ENCODE results near the gene MAIP1.
"Not testable (repeated sequence)": the region's sequence is repeated elsewhere in the genome, so short reads cannot be mapped to it uniquely, and the experiment has no call there.

The MAIP1 gene

DNA sequence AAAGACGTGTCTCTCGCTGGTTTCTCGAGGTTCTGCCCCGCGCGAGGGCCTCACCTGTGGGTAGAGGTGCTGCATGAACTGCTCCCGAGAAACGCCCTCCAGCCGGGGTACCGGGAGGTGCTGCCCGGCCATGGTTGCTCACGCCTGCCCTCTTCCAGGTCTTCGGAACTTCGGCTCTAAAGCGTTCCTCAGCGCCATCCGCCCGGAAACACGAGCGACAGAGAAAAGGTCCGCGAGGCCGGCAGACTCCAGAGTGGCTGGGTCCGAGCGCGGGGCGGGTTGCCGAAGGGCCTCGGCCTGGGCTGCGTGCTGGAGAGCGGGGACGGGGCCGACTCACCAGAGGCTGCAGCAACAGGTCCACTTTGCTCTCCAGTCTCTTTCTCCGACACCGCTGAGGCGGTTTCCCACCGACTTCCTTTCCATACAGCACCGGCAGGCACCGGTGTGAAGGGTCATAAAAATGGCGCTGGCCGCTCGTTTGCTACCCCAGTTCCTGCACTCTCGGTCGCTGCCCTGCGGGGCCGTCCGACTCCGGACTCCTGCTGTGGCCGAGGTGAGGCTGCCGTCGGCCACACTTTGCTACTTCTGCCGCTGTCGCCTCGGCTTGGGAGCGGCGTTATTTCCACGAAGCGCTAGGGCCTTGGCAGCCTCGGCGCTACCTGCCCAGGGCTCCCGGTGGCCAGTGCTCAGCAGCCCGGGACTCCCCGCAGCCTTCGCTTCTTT, at the start of gene MAIP1, which contains the start of gene TYW5:
Gene MAIP1 (plus strand): TSS at position 244 of the 723 bp plus-strand sequence. CDS start 217 bp downstream, at position 461.
Gene TYW5 (minus strand): TSS at position 153 of the 723 bp plus-strand sequence. CDS start 21 bp downstream, at position 132.
- peaks cover 4% of the 10 kb centered on the region for H3K4me1 ChIP-seq (ENCODE audit: control insufficient read depth, low read depth, low read length)
- H3K27me3 ChIP-seq (ENCODE audit: control insufficient read depth, insufficient read depth, low read length), result no peaks in the 10 kb centered on the region
- H3K9ac ChIP-seq (ENCODE audit: low read length), result peak within 1 kb of the TSS; percentile 96
- peaks cover 36% of the 10 kb centered on the region for H3K36me3 ChIP-seq (ENCODE audit: control insufficient read depth, low read depth, low read length)
- H3K4me3 ChIP-seq (ENCODE audit: low read length), result peak within 1 kb of the TSS; percentile 92
- H3K9me3 ChIP-seq (ENCODE audit: control insufficient read depth, low read depth, low read length), result no peaks in the 10 kb centered on the region
- peak within 1 kb of the TSS; percentile 90 for H3K27ac ChIP-seq (ENCODE audit: low read length)

DNA sequence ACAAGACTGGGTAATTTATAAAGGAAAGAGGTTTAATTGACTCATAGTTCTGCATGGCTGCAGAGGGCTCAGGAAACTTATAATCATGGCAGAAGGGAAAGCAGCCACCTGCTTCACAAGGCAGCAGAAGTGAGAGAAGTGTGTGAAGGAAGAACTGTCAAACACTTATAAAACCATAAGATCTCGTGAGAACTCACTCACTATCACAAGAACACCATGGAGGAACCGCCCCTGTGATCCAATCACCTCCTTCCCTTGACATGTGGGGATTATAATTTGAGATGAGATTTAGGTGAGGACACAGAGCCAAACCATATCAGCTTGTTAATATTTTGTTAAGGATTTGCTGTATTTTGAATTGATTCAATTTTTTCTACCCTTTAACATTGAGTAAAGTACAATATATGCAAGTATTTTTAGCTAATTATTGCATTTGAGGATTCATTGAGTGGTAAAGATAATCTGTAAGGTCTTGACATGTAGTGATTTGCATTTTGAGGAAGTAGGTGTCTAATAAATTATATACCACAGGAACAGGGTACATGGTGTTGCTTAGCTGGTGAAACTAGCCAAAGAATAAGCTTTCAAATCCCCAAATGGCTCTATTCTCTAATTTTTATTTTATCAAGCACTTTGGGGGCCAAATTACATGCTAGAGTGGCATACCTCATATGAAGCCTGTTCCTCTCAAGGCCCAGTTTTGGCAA, 48.2 kb upstream of the MAIP1 start:
- H3K27me3 ChIP-seq (ENCODE audit: control insufficient read depth, insufficient read depth, low read length), result no peaks in the 10 kb centered on the region
- no peak overlapping the region for H3K4me3 ChIP-seq (ENCODE audit: low read length)
- no peaks in the 10 kb centered on the region for H3K9me3 ChIP-seq (ENCODE audit: control insufficient read depth, low read depth, low read length)
- peaks cover 4% of the 10 kb centered on the region for H3K4me1 ChIP-seq (ENCODE audit: control insufficient read depth, low read depth, low read length)
- H3K27ac ChIP-seq (ENCODE audit: low read length), result no peak overlapping the region
- H3K9ac ChIP-seq (ENCODE audit: low read length), result no peak overlapping the region
- no peaks in the 10 kb centered on the region for H3K36me3 ChIP-seq (ENCODE audit: control insufficient read depth, low read depth, low read length)

GRCh38 chr2:199910338-199911051, 44.9 kb upstream of the MAIP1 start:
- H3K4me3 ChIP-seq (ENCODE audit: low read length), result peak overlapping the region; percentile 99
- H3K27ac ChIP-seq (ENCODE audit: low read length), result peak overlapping the region; percentile 69
- peak overlapping the region; percentile 95 for H3K9ac ChIP-seq (ENCODE audit: low read length)
- H3K9me3 ChIP-seq (ENCODE audit: control insufficient read depth, low read depth, low read length), result no peaks in the 10 kb centered on the region
- peaks cover 7% of the 10 kb centered on the region for H3K4me1 ChIP-seq (ENCODE audit: control insufficient read depth, low read depth, low read length)
- H3K27me3 ChIP-seq (ENCODE audit: control insufficient read depth, insufficient read depth, low read length), result no peaks in the 10 kb centered on the region
- H3K36me3 ChIP-seq (ENCODE audit: control insufficient read depth, low read depth, low read length), result peaks cover 13% of the 10 kb centered on the region

- no peaks in the 10 kb centered on the region for H3K9me3 ChIP-seq (ENCODE audit: control insufficient read depth, low read depth, low read length)
- H3K36me3 ChIP-seq (ENCODE audit: control insufficient read depth, low read depth, low read length), result peaks cover 17% of the 10 kb centered on the region
- H3K4me1 ChIP-seq (ENCODE audit: control insufficient read depth, low read depth, low read length), result peaks cover 7% of the 10 kb centered on the region
- H3K27ac ChIP-seq (ENCODE audit: low read length), result peak within 1 kb of the TSS; percentile 69
- no peaks in the 10 kb centered on the region for H3K27me3 ChIP-seq (ENCODE audit: control insufficient read depth, insufficient read depth, low read length)
- peak within 1 kb of the TSS; percentile 95 for H3K9ac ChIP-seq (ENCODE audit: low read length)
- H3K4me3 ChIP-seq (ENCODE audit: low read length), result peak within 1 kb of the TSS; percentile 99
Observed at GRCh38 chr2:199911052-199911876, 44.1 kb upstream of the MAIP1 start, which contains the start of gene C2orf69. Gene C2orf69, plus strand, starts transcription at chr2:199911293. Its CDS starts 146 bp downstream, at chr2:199911439.

GRCh38 chr2:199911877-199912161, 43.6 kb upstream of the MAIP1 start:
- Histone ChIP-seq H3K9ac (ENCODE audit: low read length) (peak overlapping the region; percentile 95), H3K4me3 (ENCODE audit: low read length) (peak overlapping the region; percentile 99), H3K36me3 (ENCODE audit: control insufficient read depth, low read depth, low read length) (peaks cover 21% of the 10 kb centered on the region), H3K27ac (ENCODE audit: low read length) (peak overlapping the region; percentile 67), H3K27me3 (ENCODE audit: control insufficient read depth, insufficient read depth, low read length) (no peaks in the 10 kb centered on the region), H3K4me1 (ENCODE audit: control insufficient read depth, low read depth, low read length) (peaks cover 7% of the 10 kb centered on the region), H3K9me3 (ENCODE audit: control insufficient read depth, low read depth, low read length) (peaks cover 2% of the 10 kb centered on the region)

- H3K9me3 ChIP-seq (ENCODE audit: control insufficient read depth, low read depth, low read length); H3K4me1 ChIP-seq (ENCODE audit: control insufficient read depth, low read depth, low read length); H3K27me3 ChIP-seq (ENCODE audit: control insufficient read depth, insufficient read depth, low read length); H3K27ac ChIP-seq (ENCODE audit: low read length): not testable (repeated sequence)
- Histone ChIP-seq H3K9ac (ENCODE audit: low read length) (peak overlapping the region; percentile 95), H3K36me3 (ENCODE audit: control insufficient read depth, low read depth, low read length) (peaks cover 21% of the 10 kb centered on the region), H3K4me3 (ENCODE audit: low read length) (peak overlapping the region; percentile 99)
Observed at GRCh38 chr2:199912553-199913114, 42.7 kb upstream of the MAIP1 start.

GRCh38 chr2:199914372-199914958, 40.9 kb upstream of the MAIP1 start:
- H3K9me3 ChIP-seq (ENCODE audit: control insufficient read depth, low read depth, low read length), result peaks cover 8% of the 10 kb centered on the region
- peaks cover 30% of the 10 kb centered on the region for H3K36me3 ChIP-seq (ENCODE audit: control insufficient read depth, low read depth, low read length)
- no peak overlapping the region for H3K4me3 ChIP-seq (ENCODE audit: low read length)
- no peaks in the 10 kb centered on the region for H3K27me3 ChIP-seq (ENCODE audit: control insufficient read depth, insufficient read depth, low read length)
- no peak overlapping the region for H3K27ac ChIP-seq (ENCODE audit: low read length)
- H3K4me1 ChIP-seq (ENCODE audit: control insufficient read depth, low read depth, low read length), result peaks cover 8% of the 10 kb centered on the region
- no peak overlapping the region for H3K9ac ChIP-seq (ENCODE audit: low read length)

- Histone ChIP-seq H3K9ac (ENCODE audit: low read length) (no peak overlapping the region), H3K36me3 (ENCODE audit: control insufficient read depth, low read depth, low read length) (peaks cover 30% of the 10 kb centered on the region), H3K4me3 (ENCODE audit: low read length) (no peak overlapping the region), H3K27ac (ENCODE audit: low read length) (no peak overlapping the region), H3K4me1 (ENCODE audit: control insufficient read depth, low read depth, low read length) (peaks cover 7% of the 10 kb centered on the region), H3K27me3 (ENCODE audit: control insufficient read depth, insufficient read depth, low read length) (no peaks in the 10 kb centered on the region), H3K9me3 (ENCODE audit: control insufficient read depth, low read depth, low read length) (peaks cover 8% of the 10 kb centered on the region)
Observed at GRCh38 chr2:199916980-199917379, 38.4 kb upstream of the MAIP1 start.

GRCh38 chr2:199922856-199923255, 32.5 kb upstream of the MAIP1 start:
- no peak overlapping the region for H3K4me3 ChIP-seq (ENCODE audit: low read length)
- H3K9me3 ChIP-seq (ENCODE audit: control insufficient read depth, low read depth, low read length), result no peaks in the 10 kb centered on the region
- H3K27ac ChIP-seq (ENCODE audit: low read length), result no peak overlapping the region
- H3K36me3 ChIP-seq (ENCODE audit: control insufficient read depth, low read depth, low read length), result peaks cover 18% of the 10 kb centered on the region
- no peaks in the 10 kb centered on the region for H3K27me3 ChIP-seq (ENCODE audit: control insufficient read depth, insufficient read depth, low read length)
- no peak overlapping the region for H3K9ac ChIP-seq (ENCODE audit: low read length)
- peaks cover 22% of the 10 kb centered on the region for H3K4me1 ChIP-seq (ENCODE audit: control insufficient read depth, low read depth, low read length)

- peaks cover 33% of the 10 kb centered on the region for H3K4me1 ChIP-seq (ENCODE audit: control insufficient read depth, low read depth, low read length)
- H3K27ac ChIP-seq (ENCODE audit: low read length), result no peak overlapping the region
Observed at GRCh38 chr2:199923924-199924323, 31.5 kb upstream of the MAIP1 start.

More at GRCh38 chr2:199923924-199924323, 31.5 kb upstream of the MAIP1 start:
- H3K36me3 ChIP-seq (ENCODE audit: control insufficient read depth, low read depth, low read length), result peaks cover 14% of the 10 kb centered on the region
- no peak overlapping the region for H3K9ac ChIP-seq (ENCODE audit: low read length)
- H3K4me3 ChIP-seq (ENCODE audit: low read length), result no peak overlapping the region
- no peaks in the 10 kb centered on the region for H3K9me3 ChIP-seq (ENCODE audit: control insufficient read depth, low read depth, low read length)
- H3K27me3 ChIP-seq (ENCODE audit: control insufficient read depth, insufficient read depth, low read length), result no peaks in the 10 kb centered on the region
